Activated naive CD4-positive, alpha-beta T cell (primary cell): ENCODE results near the gene SYT14.
"Not testable (repeated sequence)": the region's sequence is repeated elsewhere in the genome, so short reads cannot be mapped to it uniquely, and the experiment has no call there.

ENCODE experiments used
- DNase-seq, 4 experiments: peaks; one replicate each; lab custom pipeline; 2025; lab: John Stamatoyannopoulos, UW

Gene SYT14

DNA sequence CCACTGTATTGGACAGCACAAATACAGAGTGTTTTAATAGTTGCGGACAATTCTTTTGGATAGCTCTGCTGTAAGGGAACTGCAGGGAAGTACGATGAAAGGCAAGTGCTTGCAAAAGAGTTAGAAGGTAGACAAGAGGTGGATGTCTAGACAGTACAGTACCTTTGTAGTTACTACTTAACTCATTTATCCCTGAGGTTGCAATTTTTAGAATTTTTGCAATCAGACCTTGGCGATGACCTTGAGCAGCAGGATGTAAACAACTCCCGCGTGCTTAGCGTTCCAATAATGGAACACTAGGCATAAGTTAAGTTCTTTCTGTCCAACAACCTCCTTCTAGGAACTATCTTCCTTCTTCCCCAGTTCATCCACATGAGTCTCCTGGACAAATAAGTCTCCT, 1.9 kb upstream of the SYT14 start:
- DNase-seq = no peak

DNA sequence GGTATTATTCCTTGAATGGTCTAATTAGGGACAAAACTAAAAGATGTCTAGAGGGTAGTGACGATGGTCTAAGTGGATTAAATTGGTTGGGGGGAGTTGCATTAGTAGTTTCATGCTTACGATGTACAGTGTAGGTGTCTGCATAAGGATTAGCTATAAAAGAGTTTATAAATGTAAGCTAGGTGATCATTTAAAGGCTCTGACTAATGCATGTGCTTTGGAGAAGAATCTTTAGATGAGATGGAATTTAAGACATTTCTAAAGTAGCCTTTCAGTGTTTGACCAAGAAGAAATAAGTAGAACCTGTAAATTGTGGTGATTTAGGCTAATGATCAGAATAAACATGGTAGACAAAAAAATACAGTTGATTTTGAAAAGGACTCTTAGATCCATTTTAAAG, 7.4 kb downstream of the SYT14 start:
- DNase-seq = no peak

DNA sequence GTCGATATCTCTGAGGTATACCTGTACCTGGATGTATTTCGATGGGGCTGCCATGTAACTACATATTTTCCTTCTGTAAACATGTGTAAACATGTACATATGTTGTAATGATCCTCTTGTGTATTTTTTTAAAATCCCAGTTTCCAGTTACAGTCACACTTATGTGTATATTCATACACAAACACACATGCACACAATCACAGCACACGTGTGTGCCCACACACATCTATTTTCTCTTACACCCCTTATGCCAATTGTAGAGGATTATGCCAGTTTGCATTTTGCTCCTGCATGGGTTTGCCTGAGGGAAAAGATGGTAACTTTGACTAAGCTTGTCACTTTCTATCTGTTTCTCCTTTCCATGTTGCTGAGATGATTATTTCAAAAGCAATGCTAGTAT, 10.1 kb downstream of the SYT14 start:
- no peak for DNase-seq

DNA sequence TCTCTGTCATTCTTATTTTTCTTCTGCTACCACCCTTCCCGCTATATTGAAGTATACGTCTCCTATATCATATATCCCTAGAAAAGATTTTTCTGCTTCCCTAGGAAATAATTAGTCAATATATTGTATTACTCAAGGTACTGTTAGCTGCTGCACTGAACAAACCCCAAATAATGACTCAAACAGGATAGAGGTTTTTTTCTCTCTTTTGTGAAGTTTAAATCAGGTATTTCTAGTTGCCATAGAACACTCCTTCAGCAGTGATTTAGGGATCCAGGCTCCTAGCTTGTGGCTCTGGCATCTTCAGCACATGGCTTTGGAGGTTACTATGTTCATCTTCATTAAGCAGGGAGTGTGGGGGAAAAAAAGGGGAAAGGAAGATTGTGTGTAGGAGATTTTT, 18.1 kb downstream of the SYT14 start:
- DNase-seq = no peak

GRCh38 chr1:209959623-209960022, 21.6 kb downstream of the SYT14 start:
- DNase-seq = no peak

GRCh38 chr1:209960926-209961325, 22.9 kb downstream of the SYT14 start:
- DNase-seq = no peak

DNA sequence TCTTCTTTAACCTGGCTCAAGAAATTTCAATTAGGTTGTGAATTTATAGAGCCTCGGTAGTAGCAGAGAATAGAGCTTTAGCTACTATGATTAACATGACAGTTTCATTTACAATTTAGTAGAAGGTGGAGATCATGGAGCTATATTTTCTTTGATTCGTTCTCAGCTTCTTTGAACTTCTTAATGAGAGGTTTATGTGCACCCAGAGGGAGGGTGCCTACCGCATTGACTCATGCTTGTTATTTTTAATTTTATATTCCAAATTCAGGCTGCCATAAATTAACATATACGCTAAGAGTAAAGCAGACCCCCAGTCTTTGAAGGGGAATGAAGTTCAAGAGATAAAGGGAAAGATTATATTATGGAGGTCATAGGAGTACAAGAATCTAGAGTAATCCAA, 24.4 kb downstream of the SYT14 start:
- DNase-seq = no peak

- no peak for DNase-seq
These were observed 24.8 kb downstream of the SYT14 start for GRCh38 chr1:209962856-209963255.

GRCh38 chr1:209965996-209966395, 28.0 kb downstream of the SYT14 start:
- no peak for DNase-seq

GRCh38 chr1:209978721-209979120, 40.7 kb downstream of the SYT14 start:
- not testable (repeated sequence) for DNase-seq

GRCh38 chr1:209983953-209984352, 45.9 kb downstream of the SYT14 start:
- DNase-seq = no peak

- no peak for DNase-seq
These were observed 47.0 kb downstream of the SYT14 start for GRCh38 chr1:209985002-209985401.

DNA sequence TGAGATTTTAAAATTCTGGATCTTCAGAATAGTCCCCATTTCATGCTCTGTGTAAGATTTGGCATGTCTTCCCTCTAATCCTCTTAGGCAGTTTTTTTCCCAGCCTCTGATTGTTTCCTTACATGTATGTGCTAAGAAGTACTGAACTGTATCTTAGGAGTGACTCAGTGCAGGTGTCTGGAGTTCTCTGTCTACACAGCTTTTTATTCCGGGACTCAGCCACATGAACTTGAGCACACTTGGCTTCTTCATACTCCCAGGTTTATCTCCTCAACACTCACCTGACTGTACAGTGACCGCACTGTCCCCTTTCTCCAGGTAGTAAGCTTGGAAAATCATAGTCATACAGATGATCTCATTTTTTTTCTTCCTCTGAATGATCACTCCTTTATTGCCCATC, 50.7 kb downstream of the SYT14 start:
- DNase-seq = no peak

DNA sequence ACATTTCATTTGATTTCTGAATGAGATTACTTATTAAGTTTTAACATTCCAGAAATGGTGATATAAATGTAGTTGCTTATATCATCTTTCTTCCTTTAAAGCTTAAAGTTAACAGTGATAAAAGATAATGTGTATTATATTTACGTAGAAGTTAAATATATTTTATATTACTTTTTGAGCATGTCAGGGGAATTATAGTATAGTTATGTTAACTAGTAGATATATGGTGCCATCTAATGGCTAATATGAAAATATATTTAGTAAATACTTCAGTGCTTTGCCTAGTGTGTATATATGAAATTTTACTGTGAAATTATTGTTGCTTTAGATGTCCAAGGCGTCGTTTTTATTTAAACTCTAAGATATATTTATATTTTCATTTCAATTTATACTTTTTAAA, 51.5 kb downstream of the SYT14 start:
- no peak for DNase-seq

- DNase-seq = no peak
These were observed 55.2 kb downstream of the SYT14 start for GRCh38 chr1:209993061-209993830.

GRCh38 chr1:209996348-209996747, 58.3 kb downstream of the SYT14 start:
- no peak for DNase-seq

GRCh38 chr1:209999005-209999404, 61.0 kb downstream of the SYT14 start:
- DNase-seq = no peak

DNA sequence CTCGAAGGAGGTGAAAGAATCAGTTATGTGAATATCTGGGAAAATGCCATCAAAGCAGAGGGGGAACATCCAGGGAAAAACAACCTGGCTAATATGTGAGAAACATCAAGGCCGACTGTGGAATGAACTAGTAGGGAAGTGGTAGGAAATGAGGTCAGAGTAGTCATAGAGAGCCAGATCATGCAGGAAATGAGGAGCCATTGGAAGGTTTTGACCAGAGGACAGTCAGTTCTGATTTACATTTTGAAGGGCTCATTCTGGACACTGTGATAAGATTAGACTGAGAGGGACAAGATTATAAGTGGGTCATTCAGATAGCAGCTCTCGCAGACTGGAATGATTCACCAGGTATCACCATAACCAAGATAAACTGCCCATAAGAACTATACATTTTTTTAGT, 63.7 kb downstream of the SYT14 start:
- no peak for DNase-seq

DNA sequence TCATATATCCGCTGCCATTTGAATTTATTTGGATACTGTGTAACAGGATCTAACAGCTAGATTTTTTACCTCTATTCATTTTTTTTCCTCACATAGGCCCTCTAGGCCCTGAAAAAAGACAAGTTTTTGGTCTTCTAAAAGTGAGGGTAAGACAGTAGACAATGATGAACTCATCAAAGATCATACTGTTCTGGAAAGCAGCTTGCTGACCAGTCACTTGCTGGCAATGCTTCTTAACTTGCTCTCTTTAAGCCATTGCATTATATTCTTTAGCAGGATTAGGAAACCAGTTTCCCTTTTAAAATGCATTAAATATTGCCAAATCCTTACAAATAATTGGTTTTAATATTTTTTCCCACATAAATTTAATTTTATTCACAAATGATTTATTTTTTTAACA, 65.5 kb downstream of the SYT14 start:
- DNase-seq = no peak

- DNase-seq = no peak
These were observed 72.1 kb downstream of the SYT14 start for GRCh38 chr1:210010161-210010560.

GRCh38 chr1:210021145-210021860, 83.3 kb downstream of the SYT14 start:
- DNase-seq = no peak

- DNase-seq = no peak
These were observed 84.0 kb downstream of the SYT14 start for GRCh38 chr1:210022044-210022443.

- no peak for DNase-seq
These were observed 86.3 kb downstream of the SYT14 start for GRCh38 chr1:210024282-210024681.

DNA sequence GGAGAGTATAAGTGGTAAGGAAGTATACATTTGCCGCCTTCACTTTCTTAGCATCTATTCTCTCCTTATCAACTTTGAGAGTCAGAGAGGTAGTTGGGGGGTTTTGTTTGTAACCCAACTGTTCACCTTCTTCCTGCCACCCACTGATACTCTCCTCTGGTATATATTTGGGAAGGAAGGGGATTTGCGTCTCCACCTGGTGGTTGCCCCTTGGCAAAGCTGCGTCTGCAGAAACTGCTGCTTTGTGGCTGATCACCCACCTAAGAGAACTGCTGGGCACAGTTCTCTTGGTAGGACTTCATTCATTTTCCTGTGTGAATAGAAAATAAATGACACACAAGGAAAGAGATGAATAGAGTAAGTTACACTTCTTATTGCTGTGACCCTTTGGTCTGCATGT, 87.0 kb downstream of the SYT14 start:
- DNase-seq = no peak
